Measurements from ENCODE around the gene TMEM179. TPM values are rescaled to one million over a fixed set of nuclear protein-coding genes. Genes with fewer than 3 reads are reported as not detected.

Gene TMEM179
- total and polyA plus RNA-seq, 10 of the 15 experiments (the other 5 are each of a cell fraction or from before 2014, with no cell fraction given), result not detected

DNA sequence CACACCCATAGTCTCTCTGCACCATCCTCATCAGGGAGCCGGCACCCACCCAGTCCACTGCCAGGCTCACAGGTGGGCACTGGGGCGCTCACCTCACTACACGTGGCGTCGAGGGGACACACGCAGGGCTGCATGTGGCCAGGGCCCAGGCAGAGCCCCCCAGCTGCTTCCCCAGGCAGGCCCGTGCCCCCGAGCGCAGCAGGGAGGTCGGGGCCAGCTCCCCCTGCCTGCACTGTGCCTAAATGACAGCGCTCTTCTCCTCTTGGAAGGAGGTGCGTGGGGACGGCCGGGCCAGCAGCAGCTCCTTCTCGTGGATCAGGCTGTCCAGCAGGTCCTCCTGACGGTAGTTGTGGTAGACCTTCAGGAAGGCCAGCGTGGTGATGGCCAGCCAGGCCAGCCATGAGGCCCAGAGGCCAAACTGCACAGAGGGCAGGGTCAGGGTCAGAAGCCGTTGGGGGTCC lies 11.3 kb downstream of the TMEM179 start:
- FAIRE-seq, result no peak
- no peak for TF ChIP-seq HDGF (IDR thresholded peaks at IDR 0.05)
- TF ChIP-seq FOS (IDR thresholded peaks at IDR 0.05; ENCODE audit: borderline replicate concordance, extremely low read depth, insufficient read length), result no peak
- TF ChIP-seq, protein P1, sequence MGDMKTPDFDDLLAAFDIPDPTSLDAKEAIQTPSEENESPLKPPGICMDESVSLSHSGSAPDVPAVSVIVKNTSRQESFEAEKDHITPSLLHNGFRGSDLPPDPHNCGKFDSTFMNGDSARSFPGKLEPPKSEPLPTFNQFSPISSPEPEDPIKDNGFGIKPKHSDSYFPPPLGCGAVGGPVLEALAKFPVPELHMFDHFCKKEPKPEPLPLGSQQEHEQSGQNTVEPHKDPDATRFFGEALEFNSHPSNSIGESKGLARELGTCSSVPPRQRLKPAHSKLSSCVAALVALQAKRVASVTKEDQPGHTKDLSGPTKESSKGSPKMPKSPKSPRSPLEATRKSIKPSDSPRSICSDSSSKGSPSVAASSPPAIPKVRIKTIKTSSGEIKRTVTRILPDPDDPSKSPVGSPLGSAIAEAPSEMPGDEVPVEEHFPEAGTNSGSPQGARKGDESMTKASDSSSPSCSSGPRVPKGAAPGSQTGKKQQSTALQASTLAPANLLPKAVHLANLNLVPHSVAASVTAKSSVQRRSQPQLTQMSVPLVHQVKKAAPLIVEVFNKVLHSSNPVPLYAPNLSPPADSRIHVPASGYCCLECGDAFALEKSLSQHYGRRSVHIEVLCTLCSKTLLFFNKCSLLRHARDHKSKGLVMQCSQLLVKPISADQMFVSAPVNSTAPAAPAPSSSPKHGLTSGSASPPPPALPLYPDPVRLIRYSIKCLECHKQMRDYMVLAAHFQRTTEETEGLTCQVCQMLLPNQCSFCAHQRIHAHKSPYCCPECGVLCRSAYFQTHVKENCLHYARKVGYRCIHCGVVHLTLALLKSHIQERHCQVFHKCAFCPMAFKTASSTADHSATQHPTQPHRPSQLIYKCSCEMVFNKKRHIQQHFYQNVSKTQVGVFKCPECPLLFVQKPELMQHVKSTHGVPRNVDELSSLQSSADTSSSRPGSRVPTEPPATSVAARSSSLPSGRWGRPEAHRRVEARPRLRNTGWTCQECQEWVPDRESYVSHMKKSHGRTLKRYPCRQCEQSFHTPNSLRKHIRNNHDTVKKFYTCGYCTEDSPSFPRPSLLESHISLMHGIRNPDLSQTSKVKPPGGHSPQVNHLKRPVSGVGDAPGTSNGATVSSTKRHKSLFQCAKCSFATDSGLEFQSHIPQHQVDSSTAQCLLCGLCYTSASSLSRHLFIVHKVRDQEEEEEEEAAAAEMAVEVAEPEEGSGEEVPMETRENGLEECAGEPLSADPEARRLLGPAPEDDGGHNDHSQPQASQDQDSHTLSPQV (IDR thresholded peaks at IDR 0.05), result no peak
- TF ChIP-seq POLR2AphosphoS5 (IDR thresholded peaks at IDR 0.05; ENCODE audit: low read length), result no peak
- TF ChIP-seq SMAD5 (IDR thresholded peaks at IDR 0.05; ENCODE audit: low read depth), result no peak
- in situ Hi-C loops (cut with MboI) (no loop called here), intact Hi-C loops (cut with micrococcal nuclease; ENCODE audit: unreplicated experiment) (no loop called here)
- 35% methylated on average over 18 of the region's 18 CpGs for WGBS (ENCODE audit: insufficient coverage, insufficient replicate concordance, low lambda C conversion rate, missing lambda C conversion rate)
- no peaks in the 10 kb centered on the region for H3K36me3 ChIP-seq (ENCODE audit: control insufficient read depth in 2 of 2, insufficient read depth in 2 of 2, low read length in 1 of 2)
- SMC1A ChIA-PET (ENCODE audit: uncharacterized antibody, unreplicated experiment), result no interaction called here
- DNase-seq (ENCODE audit: low read depth, low spot score), result no peak
- H3K27me3 ChIP-seq (replicated peaks in 1 of 2; ENCODE audit: control insufficient read depth in 2 of 2, insufficient read depth in 2 of 2, low read length in 1 of 2), result no peaks in the 10 kb centered on the region; a peak in 2 of 4 replicates
- BruUV-seq (replicated peaks), result no TSS peak
- no peaks in the 10 kb centered on the region for H4K20me1 ChIP-seq (ENCODE audit: control insufficient read depth, insufficient read depth)
- no peaks in the 10 kb centered on the region for H3K79me2 ChIP-seq (ENCODE audit: control insufficient read depth, insufficient read depth, low read length)
- H3K9ac ChIP-seq (ENCODE audit: control insufficient read depth, insufficient read depth, low read length), result no peak overlapping the region
- CTCF ChIA-PET, result no interaction called here
- RAD21 ChIA-PET (ENCODE audit: unreplicated experiment), result no interaction called here
- no peaks in the 10 kb centered on the region for H3K9me3 ChIP-seq (replicated peaks; ENCODE audit: control insufficient read depth, insufficient read depth, low read length)
- H2AFZ ChIP-seq (ENCODE audit: control insufficient read depth, low read depth, low read length), result no peak overlapping the region
- no peak overlapping the region for H3K4me3 ChIP-seq
- H3K4me1 ChIP-seq (ENCODE audit: control insufficient read depth, insufficient read depth, low read length), result no peaks in the 10 kb centered on the region
- POLR2A ChIA-PET, result no interaction called here
- H3K27ac ChIP-seq (ENCODE audit: control insufficient read depth, insufficient read depth), result no peak overlapping the region
- H3K4me2 ChIP-seq (ENCODE audit: control insufficient read depth, insufficient read depth), result no peak overlapping the region
- ATAC-seq, result no peak
